Measurements from ENCODE around the gene SLC10A6.
"Not testable (repeated sequence)": the region's sequence is repeated elsewhere in the genome, so short reads cannot be mapped to it uniquely, and the experiment has no call there.

SLC10A6 gene

GRCh38 chr4:86875436-86875835, 26.3 kb upstream of the SLC10A6 start:
- H3K36me3 Mint-ChIP-seq (ENCODE audit: insufficient read depth); H3K27ac Mint-ChIP-seq; H3K27me3 Mint-ChIP-seq; H3K4me1 Mint-ChIP-seq (ENCODE audit: low read depth in 2 of 2); DNase-seq; ATAC-seq (replicated peaks); H3K4me3 Mint-ChIP-seq: not testable (repeated sequence)
- H3K9me3 Mint-ChIP-seq = peaks cover 5 to 15% of the 10 kb centered on the region in 2 donors

GRCh38 chr4:86872135-86872534, 23.0 kb upstream of the SLC10A6 start:
- Mint-ChIP-seq H3K4me3 (no peak overlapping the region), H3K27me3 (peaks cover 0 to 7% of the 10 kb centered on the region in 2 donors), H3K9me3 (no peaks in the 10 kb centered on the region), H3K4me1 (ENCODE audit: low read depth in 2 of 2) (no peaks in the 10 kb centered on the region), H3K27ac (no peak overlapping the region), H3K36me3 (ENCODE audit: insufficient read depth) (no peaks in the 10 kb centered on the region)
- no peak for DNase-seq
- no peak for ATAC-seq (replicated peaks)

GRCh38 chr4:86870442-86871069, 21.4 kb upstream of the SLC10A6 start:
- ATAC-seq (replicated peaks) (no peak), DNase-seq (no peak)
- Mint-ChIP-seq H3K9me3 (no peaks in the 10 kb centered on the region), H3K27ac (no peak overlapping the region), H3K4me1 (ENCODE audit: low read depth in 2 of 2) (no peaks in the 10 kb centered on the region), H3K36me3 (ENCODE audit: insufficient read depth) (no peaks in the 10 kb centered on the region), H3K27me3 (peaks cover 0 to 7% of the 10 kb centered on the region in 2 donors), H3K4me3 (no peak overlapping the region)

GRCh38 chr4:86857341-86858052, 8.3 kb upstream of the SLC10A6 start:
- ATAC-seq (replicated peaks) (no peak), DNase-seq (no peak)
- H3K4me3 Mint-ChIP-seq = no peak overlapping the region
- H3K36me3 Mint-ChIP-seq (ENCODE audit: insufficient read depth) = no peaks in the 10 kb centered on the region
- no peaks in the 10 kb centered on the region for H3K9me3 Mint-ChIP-seq
- H3K27ac Mint-ChIP-seq = no peak overlapping the region
- H3K27me3 Mint-ChIP-seq = no peaks in the 10 kb centered on the region
- no peaks in the 10 kb centered on the region for H3K4me1 Mint-ChIP-seq (ENCODE audit: low read depth in 2 of 2)

GRCh38 chr4:86856896-86857295, 7.7 kb upstream of the SLC10A6 start:
- no peaks in the 10 kb centered on the region for H3K9me3 Mint-ChIP-seq
- H3K27me3 Mint-ChIP-seq = no peaks in the 10 kb centered on the region
- no peak overlapping the region for H3K4me3 Mint-ChIP-seq
- H3K4me1 Mint-ChIP-seq (ENCODE audit: low read depth in 2 of 2) = no peaks in the 10 kb centered on the region
- no peak overlapping the region for H3K27ac Mint-ChIP-seq
- H3K36me3 Mint-ChIP-seq (ENCODE audit: insufficient read depth) = no peaks in the 10 kb centered on the region
- no peak for DNase-seq
- ATAC-seq (replicated peaks) = no peak

GRCh38 chr4:86855572-86855971, 6.4 kb upstream of the SLC10A6 start:
- H3K36me3 Mint-ChIP-seq (ENCODE audit: insufficient read depth) = no peaks in the 10 kb centered on the region
- H3K9me3 Mint-ChIP-seq = no peaks in the 10 kb centered on the region
- no peak for ATAC-seq (replicated peaks)
- peaks cover 0 to 1% of the 10 kb centered on the region in 2 donors for H3K27me3 Mint-ChIP-seq
- no peak overlapping the region for H3K27ac Mint-ChIP-seq
- no peak overlapping the region for H3K4me3 Mint-ChIP-seq
- H3K4me1 Mint-ChIP-seq (ENCODE audit: low read depth in 2 of 2) = no peaks in the 10 kb centered on the region
- DNase-seq = no peak

GRCh38 chr4:86853209-86853608, 4.0 kb upstream of the SLC10A6 start:
- no peak overlapping the region for H3K4me3 Mint-ChIP-seq
- no peaks in the 10 kb centered on the region for H3K4me1 Mint-ChIP-seq (ENCODE audit: low read depth in 2 of 2)
- H3K36me3 Mint-ChIP-seq (ENCODE audit: insufficient read depth) = no peaks in the 10 kb centered on the region
- no peak for DNase-seq
- peaks cover 11 to 23% of the 10 kb centered on the region in 2 donors for H3K27me3 Mint-ChIP-seq
- H3K27ac Mint-ChIP-seq = no peak overlapping the region
- no peaks in the 10 kb centered on the region for H3K9me3 Mint-ChIP-seq
- ATAC-seq (replicated peaks) = no peak

- DNase-seq (no peak), ATAC-seq (replicated peaks) (no peak)
- no peaks in the 10 kb centered on the region for H3K36me3 Mint-ChIP-seq (ENCODE audit: insufficient read depth)
- no peaks in the 10 kb centered on the region for H3K4me1 Mint-ChIP-seq (ENCODE audit: low read depth in 2 of 2)
- no peak overlapping the region for H3K4me3 Mint-ChIP-seq
- no peak overlapping the region for H3K27ac Mint-ChIP-seq
- no peaks in the 10 kb centered on the region for H3K9me3 Mint-ChIP-seq
- peaks cover 20 to 37% of the 10 kb centered on the region in 2 donors for H3K27me3 Mint-ChIP-seq
Measured at GRCh38 chr4:86848136-86848535, 1.0 kb downstream of the SLC10A6 start.

- DNase-seq = no peak
- Mint-ChIP-seq H3K9me3 (no peaks in the 10 kb centered on the region), H3K27me3 (peaks cover 20 to 37% of the 10 kb centered on the region in 2 donors), H3K4me1 (ENCODE audit: low read depth in 2 of 2) (no peaks in the 10 kb centered on the region), H3K4me3 (no peak overlapping the region), H3K27ac (no peak overlapping the region), H3K36me3 (ENCODE audit: insufficient read depth) (no peaks in the 10 kb centered on the region)
- no peak for ATAC-seq (replicated peaks)
Measured at GRCh38 chr4:86847571-86847970, 1.6 kb downstream of the SLC10A6 start.

- no peaks in the 10 kb centered on the region for H3K4me1 Mint-ChIP-seq (ENCODE audit: low read depth in 2 of 2)
- DNase-seq = no peak
- H3K4me3 Mint-ChIP-seq = no peak overlapping the region
- H3K27ac Mint-ChIP-seq = no peak overlapping the region
- H3K9me3 Mint-ChIP-seq = no peaks in the 10 kb centered on the region
- ATAC-seq (replicated peaks) = no peak
- H3K27me3 Mint-ChIP-seq = peaks cover 21 to 37% of the 10 kb centered on the region in 2 donors
- H3K36me3 Mint-ChIP-seq (ENCODE audit: insufficient read depth) = no peaks in the 10 kb centered on the region
Measured at GRCh38 chr4:86846921-86847320, 2.3 kb downstream of the SLC10A6 start.

GRCh38 chr4:86845593-86845992, 3.6 kb downstream of the SLC10A6 start:
- no peaks in the 10 kb centered on the region for H3K36me3 Mint-ChIP-seq (ENCODE audit: insufficient read depth)
- no peak overlapping the region for H3K4me3 Mint-ChIP-seq
- H3K27me3 Mint-ChIP-seq = peaks cover 27 to 36% of the 10 kb centered on the region in 2 donors
- H3K9me3 Mint-ChIP-seq = no peaks in the 10 kb centered on the region
- H3K27ac Mint-ChIP-seq = no peak overlapping the region
- H3K4me1 Mint-ChIP-seq (ENCODE audit: low read depth in 2 of 2) = no peaks in the 10 kb centered on the region
- DNase-seq = no peak
- no peak for ATAC-seq (replicated peaks)

- no peak for ATAC-seq (replicated peaks)
- Mint-ChIP-seq H3K4me3 (no peak overlapping the region), H3K36me3 (ENCODE audit: insufficient read depth) (no peaks in the 10 kb centered on the region), H3K9me3 (no peaks in the 10 kb centered on the region), H3K4me1 (ENCODE audit: low read depth in 2 of 2) (no peaks in the 10 kb centered on the region), H3K27ac (no peak overlapping the region), H3K27me3 (peaks cover 15 to 16% of the 10 kb centered on the region in 2 donors)
- no peak for DNase-seq
Measured at GRCh38 chr4:86841309-86841708, 7.9 kb downstream of the SLC10A6 start.

GRCh38 chr4:86840858-86841257, 8.3 kb downstream of the SLC10A6 start:
- no peak for DNase-seq
- H3K27ac Mint-ChIP-seq = no peak overlapping the region
- no peak overlapping the region for H3K4me3 Mint-ChIP-seq
- H3K9me3 Mint-ChIP-seq = no peaks in the 10 kb centered on the region
- H3K4me1 Mint-ChIP-seq (ENCODE audit: low read depth in 2 of 2) = no peaks in the 10 kb centered on the region
- peaks cover 15 to 16% of the 10 kb centered on the region in 2 donors for H3K27me3 Mint-ChIP-seq
- no peak for ATAC-seq (replicated peaks)
- no peaks in the 10 kb centered on the region for H3K36me3 Mint-ChIP-seq (ENCODE audit: insufficient read depth)

Data from effector memory CD8-positive, alpha-beta T cell (primary cell).